Activated CD4-positive, alpha-beta memory T cell treated with anti-CD3 and anti-CD28 coated beads, Interleukin-2, amount 10 ng/mL, durations not matched to agents 7 days and 5 days (primary cell): ENCODE results near the gene SIGLEC14. TPM values are rescaled to one million over a fixed set of nuclear protein-coding genes. Genes with fewer than 3 reads are reported as not detected.
A peak's percentile ranks its signal among the peaks of the same experiment; 100 is the strongest.

ENCODE experiments used
- CTCF ChIA-PET: fragments of 350-600 bp; sonication (Branson Sonifier 250); formaldehyde crosslinking; loops from one replicate; lab custom pipeline; 2021; ENCODE audit warnings: antibody characterized with exemption, inconsistent platforms; lab: Charles Lee
- POLR2A ChIA-PET: fragments of 350-600 bp; sonication (Branson Sonifier 250); formaldehyde crosslinking; loops from one replicate; lab custom pipeline; 2021; ENCODE audit warnings: antibody characterized with exemption; lab: Charles Lee
- DNase-seq: peaks from one replicate; pipeline ENCODE4 v3.0.0-alpha.2; 2020
- H3K27ac Mint-ChIP-seq: one replicate; pipeline ENCODE4 v1.8.0; 2021; ENCODE audit warnings: mild to moderate bottlenecking, mixed read lengths
- H3K27me3 Mint-ChIP-seq: one replicate; pipeline ENCODE4 v1.8.0; 2021; ENCODE audit warnings: mixed read lengths
- H3K36me3 Mint-ChIP-seq: one replicate; pipeline ENCODE4 v1.8.0; 2021; ENCODE audit warnings: low read depth, mixed read lengths
- H3K4me1 Mint-ChIP-seq: one replicate; pipeline ENCODE4 v1.8.0; 2021; ENCODE audit warnings: mixed read lengths
- H3K4me3 Mint-ChIP-seq: one replicate; pipeline ENCODE4 v1.8.0; 2021; ENCODE audit warnings: mild to moderate bottlenecking, mixed read lengths
- H3K9me3 Mint-ChIP-seq: one replicate; pipeline ENCODE4 v1.8.0; 2021; ENCODE audit warnings: mixed read lengths
- total RNA-seq, 2 experiments: library from RNA; stranded (reverse); gene quantifications; one replicate each; pipeline ENCODE4 v1.2.3, GENCODE V29; 2021

SIGLEC14 gene
- total RNA-seq, 2 experiments from 2014 or later: not detected

- peaks cover 18% of the 10 kb centered on the region for H3K27me3 Mint-ChIP-seq
- peaks cover 22% of the 10 kb centered on the region for H3K4me1 Mint-ChIP-seq
- DNase-seq: no peak
- H3K4me3 Mint-ChIP-seq: no peak overlapping the region
- H3K36me3 Mint-ChIP-seq: peaks cover 3% of the 10 kb centered on the region
- POLR2A ChIA-PET: no interaction called here
- no peak overlapping the region for H3K27ac Mint-ChIP-seq
- H3K9me3 Mint-ChIP-seq: peaks cover 3% of the 10 kb centered on the region
- CTCF ChIA-PET: interaction anchor here (0.6 kb wide), 1 partner anchor 60 kb away, joined by 3 read pairs; no protein-coding TSS in a partner anchor
Measured at GRCh38 chr19:51598159-51598915, 48.3 kb downstream of the SIGLEC14 start.

GRCh38 chr19:51595190-51596175 lies 51.1 kb downstream of the SIGLEC14 start:
- H3K9me3 Mint-ChIP-seq: peaks cover 8% of the 10 kb centered on the region
- H3K36me3 Mint-ChIP-seq: peaks cover 3% of the 10 kb centered on the region
- CTCF ChIA-PET: no interaction called here
- peaks cover 8% of the 10 kb centered on the region for H3K27me3 Mint-ChIP-seq
- POLR2A ChIA-PET: no interaction called here
- DNase-seq: no peak
- peak overlapping the region; percentile 82 for H3K4me3 Mint-ChIP-seq
- peak overlapping the region; percentile 2 for H3K27ac Mint-ChIP-seq
- H3K4me1 Mint-ChIP-seq: peaks cover 25% of the 10 kb centered on the region

- peak overlapping the region; percentile 34 for H3K27ac Mint-ChIP-seq
- ChIA-PET POLR2A (interaction anchor here (0.7 kb wide), 1 partner anchor 28 kb away, joined by 3 read pairs; no protein-coding TSS in a partner anchor), CTCF (no interaction called here)
- peaks cover under 1% of the 10 kb centered on the region for H3K27me3 Mint-ChIP-seq
- peak overlapping the region; percentile 82 for H3K4me3 Mint-ChIP-seq
- H3K36me3 Mint-ChIP-seq: peaks cover 3% of the 10 kb centered on the region
- peaks cover 25% of the 10 kb centered on the region for H3K4me1 Mint-ChIP-seq
- no peak for DNase-seq
- H3K9me3 Mint-ChIP-seq: peaks cover 10% of the 10 kb centered on the region
Measured at GRCh38 chr19:51594774-51595109, 51.9 kb downstream of the SIGLEC14 start.

GRCh38 chr19:51593969-51594773 lies 52.5 kb downstream of the SIGLEC14 start:
- Mint-ChIP-seq H3K4me3 (peak overlapping the region; percentile 82), H3K27ac (peak overlapping the region; percentile 34), H3K9me3 (peaks cover 14% of the 10 kb centered on the region), H3K27me3 (no peaks in the 10 kb centered on the region), H3K36me3 (peaks cover 7% of the 10 kb centered on the region), H3K4me1 (peaks cover 25% of the 10 kb centered on the region)
- POLR2A ChIA-PET: interaction anchor here (0.7 kb wide), 1 partner anchor 27 kb away, joined by 3 read pairs; no protein-coding TSS in a partner anchor
- peak; percentile 97 for DNase-seq
- CTCF ChIA-PET: no interaction called here

- no peak for DNase-seq
- H3K4me1 Mint-ChIP-seq: peaks cover 25% of the 10 kb centered on the region
- H3K27me3 Mint-ChIP-seq: no peaks in the 10 kb centered on the region
- H3K9me3 Mint-ChIP-seq: peaks cover 18% of the 10 kb centered on the region
- CTCF ChIA-PET: no interaction called here
- POLR2A ChIA-PET: no interaction called here
- H3K4me3 Mint-ChIP-seq: peak overlapping the region; percentile 82
- no peak overlapping the region for H3K27ac Mint-ChIP-seq
- peaks cover 7% of the 10 kb centered on the region for H3K36me3 Mint-ChIP-seq
Measured at GRCh38 chr19:51593138-51593890, 53.3 kb downstream of the SIGLEC14 start.

Other genes with a start within 250 kb of the SIGLEC14 start
- under 1 TPM; 0.45 to 0.88 TPM for gene SIGLEC10, start 229.2 kb downstream of the SIGLEC14 start, total RNA-seq
- not detected for gene SIGLEC8, start 188.4 kb downstream of the SIGLEC14 start, total RNA-seq
- not detected for gene CEACAM18, start 168.3 kb downstream of the SIGLEC14 start, total RNA-seq
- gene SIGLEC12, start 145.0 kb downstream of the SIGLEC14 start, total RNA-seq: under 1 TPM; 0.35 to 0.43 TPM
- under 1 TPM; 0.15 to 0.48 TPM for gene SIGLEC6, start 115.2 kb downstream of the SIGLEC14 start, total RNA-seq
- gene ZNF175, start 75.5 kb downstream of the SIGLEC14 start, total RNA-seq: 1 to 10 TPM; 5.5 to 7.1 TPM
- gene SIGLEC5, start 16.4 kb downstream of the SIGLEC14 start, total RNA-seq: not detected
- gene SPACA6, start 46.5 kb upstream of the SIGLEC14 start, total RNA-seq: 1 to 10 TPM; 5.2 to 6.6 TPM
- not detected for gene HAS1, start 77.2 kb upstream of the SIGLEC14 start, total RNA-seq
- gene FPR1, start 105.1 kb upstream of the SIGLEC14 start, total RNA-seq: not detected
- not detected for gene FPR2, start 114.4 kb upstream of the SIGLEC14 start, total RNA-seq
- not detected for gene FPR3, start 148.3 kb upstream of the SIGLEC14 start, total RNA-seq
- gene ZNF577, start 241.1 kb upstream of the SIGLEC14 start, total RNA-seq: 1 to 10 TPM; 5.3 to 6.1 TPM